GM21381 (cell line): ENCODE data around the gene CA7.

Experiments
- ATAC-seq: cut with Tn5 transposase; IDR thresholded peaks from one replicate; pipeline ENCODE4 v1.9.1; 2021; ENCODE audit warnings: mild to moderate bottlenecking, moderate library complexity; ENCODE audit not compliant: unreplicated experiment

Gene CA7

DNA sequence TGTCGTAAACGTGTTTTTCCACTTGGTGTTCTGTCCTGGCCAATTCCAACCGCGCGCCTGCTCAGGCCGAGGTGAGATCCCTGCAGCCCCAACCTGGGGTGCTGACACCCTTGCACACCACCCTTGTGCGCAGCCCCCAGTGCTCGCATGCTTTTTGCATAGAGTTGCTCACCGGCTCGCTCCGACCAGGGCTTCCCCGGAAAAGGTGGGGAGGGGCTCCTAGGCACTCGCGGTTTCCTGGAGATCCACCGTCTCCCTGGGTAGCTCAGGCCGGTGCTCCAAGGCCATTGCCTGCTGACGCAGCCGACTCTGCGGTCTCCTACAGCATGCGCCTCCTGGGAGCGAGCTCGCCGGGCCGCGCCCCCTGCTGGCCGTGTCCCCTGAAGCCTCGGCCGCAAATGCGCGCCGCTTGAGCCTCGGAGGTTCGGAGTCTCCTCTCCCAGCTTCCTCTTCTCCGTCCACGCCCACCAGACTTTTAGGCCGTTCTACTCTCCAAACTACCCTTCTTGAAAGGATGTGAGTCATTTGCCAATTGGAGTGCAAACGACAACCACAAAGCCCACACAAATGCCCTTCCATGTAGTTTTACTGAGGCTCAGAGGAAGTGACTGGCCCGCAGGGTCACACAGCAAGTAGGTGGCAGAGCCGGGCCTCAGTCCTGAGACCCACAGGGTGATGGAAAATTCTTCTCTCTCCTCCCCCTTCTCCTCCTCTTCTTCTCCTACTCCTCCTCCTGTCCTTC lies 28.9 kb downstream of the CA7 start:
- peak; percentile 84 for ATAC-seq

DNA sequence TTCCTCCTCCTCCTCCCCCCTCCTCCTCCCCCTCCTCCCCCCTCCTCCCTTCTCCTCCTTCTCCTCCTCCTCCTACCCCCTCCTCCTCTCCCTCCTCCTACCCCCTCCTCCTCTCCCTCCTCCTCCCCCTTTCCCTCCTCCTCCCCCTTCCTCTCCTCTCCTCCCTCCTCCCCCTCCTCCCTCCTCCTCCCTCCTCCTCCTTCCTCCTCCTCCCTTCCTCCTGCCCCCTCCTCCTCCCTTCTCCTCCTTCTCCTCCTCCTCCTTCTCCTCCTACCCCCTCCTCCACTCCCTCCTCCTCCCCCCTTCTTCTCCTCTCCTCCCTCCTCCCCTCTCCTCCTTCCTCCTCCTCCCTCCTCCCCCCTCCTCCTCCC lies 29.5 kb downstream of the CA7 start:
- ATAC-seq: no peak

DNA sequence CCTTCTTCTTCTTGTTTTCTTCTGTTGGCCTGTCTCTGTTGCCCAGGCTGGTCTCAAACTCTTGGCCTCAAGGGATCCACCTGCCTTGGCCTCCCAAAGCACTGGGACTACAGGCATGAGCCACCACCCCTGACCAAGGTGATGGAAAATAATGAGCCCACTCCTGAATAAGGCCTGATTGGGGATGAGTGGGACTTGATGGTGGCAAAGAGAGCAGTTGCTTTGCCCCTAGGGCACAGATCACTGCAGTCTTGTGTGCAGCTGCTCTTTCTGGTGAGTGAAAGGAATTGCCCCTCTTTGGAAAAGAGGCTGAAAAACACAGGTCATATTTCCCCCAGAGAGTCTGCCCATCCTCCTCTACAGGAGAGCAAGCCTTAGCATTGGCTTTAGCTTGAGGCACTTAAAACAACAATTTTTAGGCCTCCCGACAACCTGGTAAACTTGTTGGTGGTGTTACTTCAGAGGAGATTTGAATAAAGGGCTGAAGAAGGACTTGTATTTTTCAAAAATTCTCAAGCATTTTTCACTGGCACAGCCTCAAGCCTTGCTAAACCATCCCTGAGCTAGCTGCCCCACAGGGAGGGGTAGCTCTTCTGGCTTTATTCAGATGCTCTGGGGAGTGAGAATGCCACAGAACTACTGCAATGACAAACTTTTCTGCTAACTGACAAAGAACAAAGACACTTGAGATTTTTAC lies 30.0 kb downstream of the CA7 start:
- no peak for ATAC-seq

DNA sequence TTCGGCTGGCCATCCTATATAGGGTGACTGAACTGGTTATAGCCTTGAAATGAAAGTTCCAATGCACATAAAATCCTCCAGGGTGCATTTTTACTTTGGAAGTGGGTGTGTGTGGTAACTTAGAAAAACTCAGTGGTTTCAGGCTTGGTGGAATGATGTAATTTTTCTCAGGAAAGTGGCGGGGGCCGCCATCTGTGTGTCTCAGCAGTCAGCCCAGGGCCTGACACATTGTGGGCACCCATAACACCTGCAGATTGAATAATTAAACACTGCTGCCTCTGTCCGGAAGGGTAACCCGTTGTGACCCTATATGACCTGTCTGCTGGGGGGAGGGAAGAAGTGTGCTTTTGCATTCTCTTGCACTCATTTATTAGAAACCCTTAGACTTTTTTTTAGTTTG lies 33.9 kb downstream of the CA7 start:
- ATAC-seq: no peak

DNA sequence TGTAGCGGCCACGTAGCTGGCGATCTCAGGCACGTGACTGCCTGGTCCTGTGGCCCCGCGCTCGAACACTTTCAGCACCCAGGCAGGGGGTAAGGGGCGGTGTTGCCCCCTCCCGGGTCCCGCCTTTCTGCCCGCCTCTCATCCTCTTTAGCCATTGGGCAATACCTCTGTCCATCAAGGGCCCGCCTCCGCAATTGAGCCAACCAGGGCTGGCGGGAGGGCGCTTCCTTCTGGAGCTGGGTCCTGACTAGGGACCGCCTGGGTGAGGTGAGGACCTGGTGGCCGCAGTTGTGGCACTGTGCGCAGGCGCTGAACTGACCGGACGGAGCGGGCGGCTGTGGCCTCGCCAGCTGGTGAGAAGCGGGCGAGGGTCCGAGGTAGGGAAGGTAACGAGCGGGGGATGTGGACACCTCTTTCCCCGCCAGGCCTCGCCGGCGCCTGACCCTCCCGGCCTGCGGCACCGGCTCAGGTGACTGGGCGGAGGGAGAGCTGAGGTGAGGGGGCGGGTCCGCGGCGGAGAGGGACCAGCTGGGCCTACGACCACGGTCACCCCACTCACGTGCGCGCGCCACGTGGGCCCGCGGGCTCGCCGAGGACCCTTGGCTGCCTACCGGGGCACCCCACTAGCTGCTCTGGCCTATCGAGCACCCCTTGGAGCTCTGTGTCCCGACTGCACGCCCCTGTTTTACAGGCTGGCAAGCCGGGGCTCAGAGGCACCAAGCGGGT lies 36.2 kb downstream of the CA7 start, which contains the start of gene PDP2:
PDP2 (plus strand) TSS at position 228 of the 726 bp plus-strand sequence. CDS start 3,770 bp downstream, outside the sequence.
- peak; percentile 89 for ATAC-seq

DNA sequence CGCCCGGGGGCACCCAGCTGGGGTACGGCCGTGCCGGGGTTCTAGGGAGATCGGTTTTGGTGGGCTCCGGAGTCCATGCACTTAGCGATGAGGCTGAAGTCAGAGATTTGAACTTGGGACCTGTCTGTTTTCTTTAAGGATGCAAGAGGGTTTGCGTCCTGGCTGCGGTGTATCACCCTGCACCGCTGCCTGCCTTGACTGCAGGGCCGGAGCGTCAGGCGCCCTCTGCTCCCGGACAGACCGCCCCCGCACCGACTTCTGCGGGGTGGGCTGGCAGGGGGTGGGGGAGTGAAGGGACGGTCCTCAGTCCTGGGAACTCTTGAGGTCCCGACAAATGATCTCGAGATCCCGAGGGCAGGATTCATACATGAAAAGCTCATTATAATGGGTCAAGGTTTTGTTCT lies 36.8 kb downstream of the CA7 start:
- no peak for ATAC-seq

DNA sequence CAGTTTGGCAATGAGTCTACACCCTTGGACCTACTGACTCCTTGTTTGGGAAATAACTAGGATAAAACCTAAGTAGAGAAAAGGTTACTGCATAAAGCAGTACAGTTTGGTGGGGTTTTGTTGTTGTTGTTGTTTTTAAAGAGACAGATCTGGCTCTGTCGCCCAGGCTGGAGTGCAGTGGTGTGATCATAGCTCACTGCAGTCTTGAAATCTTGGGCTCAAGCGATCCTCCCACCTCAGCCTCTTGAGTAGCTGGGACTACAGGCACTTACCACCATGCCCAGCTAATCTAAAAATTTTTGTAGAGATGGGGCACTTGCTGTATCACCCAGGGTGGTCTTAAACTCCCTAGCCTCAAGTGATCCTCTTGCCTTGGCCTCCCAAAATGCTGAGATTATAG lies 37.3 kb downstream of the CA7 start:
- ATAC-seq: no peak

DNA sequence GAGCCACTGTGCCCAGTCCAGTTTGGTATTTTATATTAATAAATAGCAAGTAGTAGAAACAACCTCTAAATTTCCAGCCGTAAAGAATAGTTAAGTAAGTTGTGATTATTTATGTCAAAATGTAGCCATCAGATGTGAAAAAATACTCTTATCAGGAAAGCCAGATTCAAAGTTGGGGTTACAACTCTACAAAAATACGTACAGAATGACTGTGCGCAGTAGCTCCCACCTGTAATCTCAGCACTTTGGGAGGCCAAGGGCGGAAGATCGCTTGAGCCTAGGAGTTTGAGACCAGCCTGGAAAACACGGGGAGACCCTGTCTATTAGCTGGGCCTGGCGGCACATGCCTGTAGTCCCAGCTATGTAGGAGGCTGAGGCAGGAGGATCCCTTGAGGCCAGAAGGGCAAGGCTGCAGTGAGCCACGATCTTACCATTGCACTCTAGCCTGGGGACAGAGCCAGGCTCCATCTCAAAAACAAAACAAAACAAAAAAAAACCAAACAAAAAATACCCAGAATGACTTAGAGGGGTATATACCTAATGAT lies 37.8 kb downstream of the CA7 start:
- ATAC-seq: no peak

DNA sequence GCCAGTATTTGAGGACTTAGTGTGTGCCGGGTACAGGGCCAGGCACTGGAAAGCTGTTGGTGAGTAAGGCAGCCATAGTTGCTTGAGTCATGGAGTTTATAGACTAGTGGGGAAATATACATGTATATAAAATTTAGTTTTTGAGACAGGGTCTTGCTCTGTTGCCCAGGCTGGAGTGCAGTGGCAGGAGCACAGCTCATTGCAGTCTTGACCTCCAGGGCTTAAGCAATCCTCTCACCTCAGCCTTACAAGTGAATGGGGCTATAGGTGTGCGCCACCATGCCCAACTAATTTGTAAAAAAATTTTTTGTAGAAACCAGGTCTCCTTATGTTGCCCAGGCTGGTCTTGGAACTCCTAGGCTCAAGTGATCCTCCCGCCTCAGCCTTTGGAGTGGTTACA lies 38.5 kb downstream of the CA7 start:
- no peak for ATAC-seq

DNA sequence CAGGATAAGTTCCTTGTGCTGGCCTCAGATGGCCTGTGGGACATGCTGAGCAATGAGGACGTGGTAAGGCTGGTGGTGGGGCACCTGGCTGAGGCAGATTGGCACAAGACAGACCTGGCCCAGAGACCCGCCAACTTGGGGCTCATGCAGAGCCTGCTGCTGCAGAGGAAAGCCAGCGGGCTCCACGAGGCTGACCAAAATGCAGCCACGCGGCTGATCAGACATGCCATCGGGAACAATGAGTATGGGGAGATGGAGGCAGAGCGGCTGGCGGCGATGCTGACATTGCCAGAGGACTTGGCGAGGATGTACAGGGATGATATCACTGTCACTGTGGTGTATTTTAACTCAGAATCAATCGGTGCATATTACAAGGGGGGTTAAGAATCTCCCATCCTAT lies 41.3 kb downstream of the CA7 start:
- no peak for ATAC-seq

DNA sequence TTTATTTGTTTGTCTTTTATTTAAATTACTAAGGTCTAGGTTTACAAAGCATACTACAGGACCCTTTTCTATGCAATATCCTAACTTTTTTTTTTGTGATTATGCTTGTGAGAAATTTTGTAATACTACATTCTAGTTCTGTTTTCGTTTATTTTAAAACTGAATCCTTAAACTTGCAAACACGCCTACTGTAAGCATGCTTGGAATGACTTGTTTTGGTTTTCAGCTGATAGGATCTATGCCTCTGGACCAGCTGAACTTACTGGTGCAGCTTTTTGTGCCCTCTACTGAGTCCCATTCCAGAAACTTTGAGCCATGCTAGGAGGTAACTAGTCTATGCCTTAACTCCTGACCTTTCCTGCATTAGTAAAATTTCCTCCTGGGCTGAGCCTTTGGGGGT lies 42.1 kb downstream of the CA7 start:
- ATAC-seq: no peak

DNA sequence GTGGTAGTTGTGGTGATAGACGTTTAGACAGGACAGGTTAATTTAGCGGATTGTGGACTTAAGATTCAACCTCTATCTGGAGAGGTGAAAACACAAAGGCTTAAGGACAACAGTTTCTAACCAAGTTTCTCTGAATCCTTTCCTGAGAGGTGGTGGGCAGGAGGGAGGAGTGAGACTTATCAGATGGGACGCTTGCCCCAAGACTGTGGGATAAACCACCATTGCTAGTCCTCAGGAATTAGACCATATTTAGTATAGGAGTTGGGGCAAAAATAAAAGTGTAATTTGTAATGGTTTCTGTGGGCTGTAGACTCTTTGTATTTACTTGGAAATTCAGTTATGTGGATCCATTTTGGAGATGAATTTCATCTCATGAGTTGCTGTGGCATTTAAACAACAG lies 42.7 kb downstream of the CA7 start:
- ATAC-seq: no peak

DNA sequence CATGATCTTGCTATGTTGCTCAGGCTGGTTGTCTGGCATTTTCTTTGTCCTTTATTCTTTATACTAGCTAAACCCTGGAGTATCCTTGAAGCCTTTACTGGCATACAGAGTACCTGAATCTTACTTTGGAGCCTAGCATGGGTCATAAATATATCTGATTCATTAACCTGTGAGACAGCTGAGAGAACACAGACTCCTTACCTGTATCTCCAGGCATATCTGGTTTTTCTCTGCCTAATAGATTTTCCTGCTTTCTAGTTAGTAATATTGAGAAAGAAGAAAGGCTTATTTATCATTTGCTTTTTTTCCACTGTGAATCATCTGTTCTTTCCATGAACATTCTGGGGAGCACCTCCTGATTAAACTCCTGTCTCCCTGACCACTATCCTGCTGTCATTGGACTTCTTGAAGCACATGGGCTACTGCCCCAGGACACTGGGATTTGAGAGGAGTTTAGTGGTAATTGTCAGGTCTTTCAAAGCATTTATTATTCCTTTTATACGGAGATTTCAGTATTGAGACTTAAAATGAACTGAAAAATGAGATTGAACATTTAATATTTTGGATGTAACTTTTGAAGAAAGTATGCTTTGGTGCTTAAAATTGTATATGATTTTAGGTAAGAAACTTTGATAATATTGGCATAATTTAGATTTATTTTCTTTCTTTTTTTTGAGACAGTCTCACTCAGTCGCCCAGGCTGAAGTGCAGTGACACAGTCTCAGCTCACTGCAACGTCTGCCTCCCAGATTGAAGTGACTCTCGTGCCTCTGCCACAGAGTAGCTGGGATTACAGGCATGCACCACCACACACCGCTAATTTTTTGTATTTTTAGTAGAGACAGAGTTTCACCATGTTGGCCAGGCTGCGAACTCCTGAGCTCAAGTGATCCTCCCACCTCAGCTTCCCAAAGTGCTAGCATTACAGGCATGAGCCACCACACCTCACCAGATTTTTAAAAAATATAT lies 44.7 kb downstream of the CA7 start:
- no peak for ATAC-seq

DNA sequence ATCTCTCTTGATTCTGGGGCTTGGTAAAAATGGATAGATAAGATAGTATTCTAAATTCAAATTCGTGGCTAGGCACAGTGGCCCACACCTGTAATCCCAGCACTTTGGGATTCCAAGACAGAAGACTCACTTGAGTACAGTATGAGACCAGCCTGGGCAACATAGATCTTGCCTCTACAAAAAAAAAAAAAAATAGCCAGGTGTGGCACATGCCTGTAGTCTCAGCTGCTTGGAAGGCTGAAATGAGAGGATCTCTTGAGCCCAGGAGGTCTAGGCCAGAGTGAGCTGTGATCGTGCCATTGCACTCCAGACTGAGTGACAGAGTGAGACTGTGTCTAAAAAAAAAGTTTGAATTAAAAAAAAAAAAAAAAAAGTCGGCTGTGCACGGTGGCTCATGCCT lies 45.4 kb downstream of the CA7 start:
- ATAC-seq: no peak

DNA sequence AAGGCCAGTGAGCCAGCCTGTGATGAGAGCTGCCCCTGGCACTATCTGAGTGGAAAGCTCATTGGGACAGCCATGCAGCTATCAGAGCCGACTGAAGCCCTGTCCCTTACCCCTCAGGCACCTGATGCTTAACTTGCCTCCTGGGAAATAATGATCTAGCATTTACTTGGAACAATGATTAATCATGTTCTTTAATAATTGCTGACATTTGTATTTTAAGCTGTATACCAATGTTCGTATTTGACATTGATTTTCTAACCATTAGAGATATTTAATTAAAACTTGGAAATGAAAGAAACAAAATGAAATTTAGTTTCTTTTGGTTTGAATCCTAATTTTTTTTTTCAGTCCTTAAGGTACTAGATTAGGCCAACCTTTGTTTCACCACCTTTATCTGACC lies 46.6 kb downstream of the CA7 start:
- no peak for ATAC-seq

DNA sequence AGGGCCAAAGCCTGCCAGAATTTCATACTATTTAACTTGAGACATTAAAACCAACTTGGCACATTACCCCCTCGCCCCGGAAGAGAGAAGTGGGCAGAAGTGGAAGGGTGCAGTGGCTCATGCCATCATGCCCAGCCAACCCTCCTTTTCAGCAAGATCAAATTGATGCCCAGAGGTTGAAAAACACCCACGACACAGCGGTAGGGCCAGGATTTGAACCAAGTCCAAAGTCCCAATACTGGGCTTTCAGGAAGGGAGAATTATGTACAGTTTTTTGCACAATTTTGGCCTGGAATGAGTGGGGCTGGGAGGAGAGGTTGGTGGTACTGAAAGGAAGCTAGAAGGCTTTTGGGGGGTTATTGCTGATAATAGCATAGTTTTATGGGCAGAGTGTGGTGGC lies 47.1 kb downstream of the CA7 start:
- ATAC-seq: no peak

DNA sequence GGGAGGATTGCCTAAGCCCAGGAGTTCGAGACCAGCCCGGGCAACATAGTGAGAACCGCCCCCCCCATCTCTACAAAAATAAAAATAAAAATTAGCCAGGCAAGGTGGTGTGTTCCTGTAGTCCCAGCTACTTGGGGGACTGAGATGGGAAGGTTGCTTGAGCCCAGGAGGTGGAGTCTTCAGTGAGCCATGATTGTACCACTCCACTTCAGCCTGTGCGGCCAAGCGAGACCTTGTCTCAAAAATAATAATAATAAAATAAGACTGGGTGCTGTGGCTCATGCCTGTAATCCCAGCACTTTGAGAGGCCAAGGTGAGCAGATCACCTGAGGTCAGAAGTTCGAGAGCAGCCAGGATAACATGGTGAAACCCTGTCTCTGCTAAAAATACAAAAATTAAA lies 47.6 kb downstream of the CA7 start:
- no peak for ATAC-seq

DNA sequence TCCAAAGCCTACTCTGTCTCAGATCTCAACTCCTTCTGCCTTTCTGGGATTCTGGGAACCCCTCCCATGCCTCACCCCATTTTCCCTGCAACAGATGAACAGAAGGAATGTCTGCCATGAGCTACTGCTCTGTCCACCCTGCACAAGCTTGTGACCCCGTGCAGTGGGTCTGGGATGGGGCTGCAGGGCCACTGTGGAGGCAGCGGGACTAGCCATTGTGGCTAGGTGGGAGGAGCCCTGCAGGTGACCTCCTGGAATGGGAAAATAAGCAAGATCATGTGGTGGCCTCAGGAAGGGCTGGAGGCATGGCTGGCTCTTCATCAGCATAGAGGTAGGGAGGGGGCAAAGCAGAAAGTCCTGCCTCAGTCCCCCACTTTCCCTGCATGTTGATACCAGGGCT lies 49.8 kb downstream of the CA7 start:
- no peak for ATAC-seq

DNA sequence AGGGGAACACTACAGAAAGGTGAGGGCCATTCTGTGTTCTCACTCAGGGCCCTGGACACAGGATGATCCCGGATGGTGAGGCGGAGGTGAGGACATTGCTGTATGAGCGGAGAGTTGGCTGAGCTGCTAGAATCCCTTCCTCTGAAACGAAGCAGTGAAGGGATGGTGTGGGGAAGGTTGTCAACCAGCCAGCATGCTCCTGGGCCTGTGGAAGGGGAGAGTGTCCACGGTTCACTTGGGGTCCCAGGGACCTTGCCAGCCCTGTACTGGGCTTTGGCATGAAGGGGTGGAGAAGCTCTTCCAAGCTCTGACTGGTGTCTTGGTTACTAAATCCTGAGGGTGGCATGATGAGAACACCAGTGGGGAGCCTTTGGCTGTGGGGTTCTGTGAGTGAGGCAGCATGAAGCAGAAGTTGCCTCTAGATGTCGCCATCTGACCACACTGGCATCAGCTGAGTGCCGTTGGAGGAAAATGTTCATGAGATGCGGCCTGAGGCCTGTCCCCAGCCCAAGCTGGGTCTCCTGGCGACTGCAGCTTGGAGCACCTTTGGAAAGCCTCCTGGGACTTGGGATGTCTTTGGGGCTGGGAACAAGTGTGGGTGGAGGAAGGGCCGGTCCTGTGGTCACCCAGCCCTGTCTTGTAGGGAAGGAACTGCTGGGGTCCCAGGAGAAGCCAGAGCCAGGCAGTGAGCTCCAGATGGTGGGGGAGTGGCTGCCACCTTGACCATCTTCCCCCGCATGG lies 50.9 kb downstream of the CA7 start:
- ATAC-seq: no peak

DNA sequence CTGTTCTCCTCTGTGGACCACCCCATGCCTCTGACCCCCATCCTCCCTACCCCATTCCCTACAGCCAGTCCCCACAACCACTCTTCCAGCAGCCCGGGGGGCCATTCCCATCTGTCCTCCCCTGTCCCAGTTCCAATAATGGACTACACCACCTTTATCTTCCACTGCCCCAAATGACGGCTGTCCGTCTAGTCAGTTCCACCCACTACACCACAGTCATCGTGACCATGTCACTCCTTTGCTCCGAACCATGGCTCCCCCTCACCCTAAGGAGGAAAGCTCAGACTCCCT lies 51.4 kb downstream of the CA7 start:
- ATAC-seq: no peak
